ENCODE results near the gene RPS25. TPM values are rescaled to one million over a fixed set of nuclear protein-coding genes. Genes with fewer than 3 reads are reported as not detected.
"Not testable (repeated sequence)": the region's sequence is repeated elsewhere in the genome, so short reads cannot be mapped to it uniquely, and the experiment has no call there.

The RPS25 gene
- total RNA-seq, 2 donors from 2014 or later = 1,289 to 1,299 TPM

DNA sequence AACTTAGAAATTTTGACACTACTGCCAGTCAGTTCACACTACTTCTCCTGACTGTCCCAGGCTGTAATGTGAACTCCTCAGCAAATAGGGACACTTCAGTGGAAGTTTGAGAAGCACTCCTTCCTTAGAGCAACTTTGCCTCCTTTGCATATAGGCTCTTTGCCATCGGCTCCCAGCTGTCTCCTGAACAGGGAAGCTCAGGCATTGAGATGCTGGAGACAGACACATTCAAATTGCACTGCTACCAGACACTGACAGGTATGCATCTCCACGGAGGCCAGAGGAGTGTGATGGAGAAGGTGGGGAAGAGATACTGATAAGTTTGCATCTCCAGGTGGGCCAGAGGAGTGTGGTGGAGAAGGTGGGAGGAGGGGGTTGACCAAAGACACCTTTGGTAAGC lies 1.9 kb upstream of the RPS25 start:
- Mint-ChIP-seq H3K27ac (peak overlapping the region; percentile 79), H3K9me3 (no peaks in the 10 kb centered on the region), H3K4me1 (peaks cover 29% of the 10 kb centered on the region), H3K4me3 (peak overlapping the region; percentile 100), H3K27me3 (ENCODE audit: insufficient read depth) (no peaks in the 10 kb centered on the region), H3K36me3 (ENCODE audit: low read depth) (peaks cover 65% of the 10 kb centered on the region)
- WGBS, 2 experiments (ENCODE audit: insufficient coverage in 1 of 2, insufficient read length in 1 of 2) = 25 to 71% methylated on average over 1 to 2 of the region's 2 CpGs
- Histone ChIP-seq H3K27ac (ENCODE audit: low read depth, low read length) (no peak overlapping the region), H3K4me1 (ENCODE audit: control insufficient read depth, insufficient read depth, low read length) (peaks cover 16% of the 10 kb centered on the region), H3K9me3 (ENCODE audit: control insufficient read depth, low read length) (no peaks in the 10 kb centered on the region), H3K27me3 (ENCODE audit: control insufficient read depth, insufficient read depth, low read length, poor library complexity, severe bottlenecking) (no peaks in the 10 kb centered on the region), H3K4me3 (ENCODE audit: low read length) (peak overlapping the region; percentile 99), H3K36me3 (ENCODE audit: control insufficient read depth, insufficient read depth, low read length) (peaks cover 55% of the 10 kb centered on the region), H3K9ac (ENCODE audit: extremely low read depth, low read length, poor library complexity, severe bottlenecking) (no peak overlapping the region)
- TF ChIP-seq, protein P1, sequence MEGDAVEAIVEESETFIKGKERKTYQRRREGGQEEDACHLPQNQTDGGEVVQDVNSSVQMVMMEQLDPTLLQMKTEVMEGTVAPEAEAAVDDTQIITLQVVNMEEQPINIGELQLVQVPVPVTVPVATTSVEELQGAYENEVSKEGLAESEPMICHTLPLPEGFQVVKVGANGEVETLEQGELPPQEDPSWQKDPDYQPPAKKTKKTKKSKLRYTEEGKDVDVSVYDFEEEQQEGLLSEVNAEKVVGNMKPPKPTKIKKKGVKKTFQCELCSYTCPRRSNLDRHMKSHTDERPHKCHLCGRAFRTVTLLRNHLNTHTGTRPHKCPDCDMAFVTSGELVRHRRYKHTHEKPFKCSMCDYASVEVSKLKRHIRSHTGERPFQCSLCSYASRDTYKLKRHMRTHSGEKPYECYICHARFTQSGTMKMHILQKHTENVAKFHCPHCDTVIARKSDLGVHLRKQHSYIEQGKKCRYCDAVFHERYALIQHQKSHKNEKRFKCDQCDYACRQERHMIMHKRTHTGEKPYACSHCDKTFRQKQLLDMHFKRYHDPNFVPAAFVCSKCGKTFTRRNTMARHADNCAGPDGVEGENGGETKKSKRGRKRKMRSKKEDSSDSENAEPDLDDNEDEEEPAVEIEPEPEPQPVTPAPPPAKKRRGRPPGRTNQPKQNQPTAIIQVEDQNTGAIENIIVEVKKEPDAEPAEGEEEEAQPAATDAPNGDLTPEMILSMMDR (conservative IDR thresholded peaks at IDR 0.05) = no peak
- no peak for DNase-seq

DNA sequence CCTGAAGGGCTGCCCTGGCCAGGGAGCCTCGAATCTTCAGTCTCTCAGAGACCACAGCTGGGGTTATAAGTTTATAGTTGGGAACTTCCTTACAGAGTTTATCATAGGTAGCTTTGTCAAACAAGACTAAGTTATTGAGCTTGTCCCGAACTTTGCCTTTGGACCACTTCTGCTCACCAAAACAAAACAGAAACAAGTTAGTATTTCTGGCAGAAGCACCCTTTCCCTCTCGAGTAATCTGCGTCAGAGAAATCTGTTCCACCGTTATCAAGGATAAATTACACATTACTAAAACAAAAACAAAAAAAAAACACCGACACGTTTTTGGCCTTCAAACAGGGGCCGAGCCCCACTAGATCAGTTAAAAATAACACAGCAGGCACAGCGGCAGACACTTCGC lies 766 bp downstream of the RPS25 start:
- not testable (repeated sequence) for H3K27me3 Mint-ChIP-seq (ENCODE audit: insufficient read depth); H3K27me3 ChIP-seq (ENCODE audit: control insufficient read depth, insufficient read depth, low read length, poor library complexity, severe bottlenecking); DNase-seq; H3K4me1 Mint-ChIP-seq; H3K4me1 ChIP-seq (ENCODE audit: control insufficient read depth, insufficient read depth, low read length); H3K9me3 Mint-ChIP-seq; H3K9me3 ChIP-seq (ENCODE audit: control insufficient read depth, low read length)
- Histone ChIP-seq H3K27ac (ENCODE audit: low read depth, low read length) (peak overlapping the region; percentile 60), H3K9ac (ENCODE audit: extremely low read depth, low read length, poor library complexity, severe bottlenecking) (peak overlapping the region; percentile 94), H3K4me3 (ENCODE audit: low read length) (peak overlapping the region; percentile 99), H3K36me3 (ENCODE audit: control insufficient read depth, insufficient read depth, low read length) (peaks cover 62% of the 10 kb centered on the region)
- 4 to 11% methylated on average over 5 to 10 of the region's 10 CpGs for WGBS, 2 experiments (ENCODE audit: insufficient coverage in 1 of 2, insufficient read length in 1 of 2)
- H3K27ac Mint-ChIP-seq = peak overlapping the region; percentile 97
- H3K4me3 Mint-ChIP-seq = peak overlapping the region; percentile 100
- H3K36me3 Mint-ChIP-seq (ENCODE audit: low read depth) = peaks cover 71% of the 10 kb centered on the region

DNA sequence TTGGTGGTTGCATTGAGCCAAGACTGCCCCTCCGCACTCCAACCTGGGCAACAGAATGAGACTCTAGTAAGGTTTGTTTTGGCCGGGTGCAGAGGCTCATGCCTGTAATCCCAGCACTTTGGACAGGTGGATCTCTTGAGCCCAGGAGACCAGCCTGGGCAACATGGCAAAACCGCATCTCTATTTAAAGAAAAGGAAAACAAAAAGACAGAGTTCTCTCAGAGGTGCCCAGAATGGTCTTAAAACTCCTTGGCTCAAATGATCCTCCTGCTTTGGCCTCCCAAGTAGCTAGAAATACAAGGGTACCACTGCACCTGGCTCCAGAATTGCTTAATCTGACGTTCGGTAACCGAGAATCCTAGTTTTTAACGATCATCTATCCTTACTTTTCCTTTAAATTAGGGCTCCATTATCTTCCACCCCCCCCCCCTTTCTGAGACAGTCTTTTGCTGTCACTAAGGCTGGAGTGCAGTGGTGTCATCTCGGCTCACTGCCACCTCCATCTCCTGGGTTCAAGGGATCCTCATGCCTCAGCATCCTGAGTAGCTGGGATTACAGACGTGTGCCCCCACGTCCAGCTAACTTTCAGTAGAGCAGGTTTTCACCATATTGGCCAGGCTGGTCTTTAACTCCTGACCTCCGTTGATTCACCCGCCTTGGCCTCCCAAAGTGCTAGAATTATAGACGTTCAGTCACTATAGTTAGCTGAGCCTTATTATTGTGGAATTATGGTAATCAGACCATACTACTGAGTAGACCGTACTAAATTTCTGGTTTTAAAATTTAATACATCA lies 1.7 kb downstream of the RPS25 start:
- no peak for DNase-seq
- Histone ChIP-seq H3K9me3 (ENCODE audit: control insufficient read depth, low read length) (no peaks in the 10 kb centered on the region), H3K4me1 (ENCODE audit: control insufficient read depth, insufficient read depth, low read length) (peaks cover 6% of the 10 kb centered on the region), H3K27ac (ENCODE audit: low read depth, low read length) (no peak overlapping the region), H3K27me3 (ENCODE audit: control insufficient read depth, insufficient read depth, low read length, poor library complexity, severe bottlenecking) (no peaks in the 10 kb centered on the region), H3K9ac (ENCODE audit: extremely low read depth, low read length, poor library complexity, severe bottlenecking) (peak overlapping the region; percentile 94), H3K4me3 (ENCODE audit: low read length) (peak overlapping the region; percentile 99), H3K36me3 (ENCODE audit: control insufficient read depth, insufficient read depth, low read length) (peaks cover 67% of the 10 kb centered on the region)
- H3K9me3 Mint-ChIP-seq = no peaks in the 10 kb centered on the region
- H3K27me3 Mint-ChIP-seq (ENCODE audit: insufficient read depth) = no peaks in the 10 kb centered on the region
- peak overlapping the region; percentile 75 for H3K27ac Mint-ChIP-seq
- 88 to 91% methylated on average over 10 to 13 of the region's 14 CpGs for WGBS, 2 experiments (ENCODE audit: insufficient coverage in 1 of 2, insufficient read length in 1 of 2)
- TF ChIP-seq, protein P1 (conservative IDR thresholded peaks at IDR 0.05) = no peak
- H3K4me3 Mint-ChIP-seq = peak overlapping the region; percentile 100
- peaks cover 10% of the 10 kb centered on the region for H3K4me1 Mint-ChIP-seq
- peaks cover 64% of the 10 kb centered on the region for H3K36me3 Mint-ChIP-seq (ENCODE audit: low read depth)
